Activated T-helper 2 cell treated with anti-CD3 and anti-CD28 coated beads, Interferon-gamma antibody, Interleukin-2, Interleukin-4, amounts not matched to agents 10 μg/mL and 5 μg/mL and 100 μg/mL, durations not matched to agents 14 hours and 24 hours and 36 hours (primary cell): ENCODE results near the gene ADAMTS18. TPM values are rescaled to one million over a fixed set of nuclear protein-coding genes. Genes with fewer than 3 reads are reported as not detected.

Experiments
- DNase-seq: peaks from one replicate; pipeline ENCODE4 v3.0.0; 2021; ENCODE audit warnings: low spot score
- H3K27ac Mint-ChIP-seq: one replicate; pipeline ENCODE4 v1.8.0; 2021; ENCODE audit warnings: mixed read lengths
- H3K27me3 Mint-ChIP-seq: one replicate; pipeline ENCODE4 v1.8.0; 2021; ENCODE audit warnings: low read depth, mixed read lengths
- H3K36me3 Mint-ChIP-seq: one replicate; pipeline ENCODE4 v1.8.0; 2021; ENCODE audit warnings: low read depth, mixed read lengths
- H3K4me1 Mint-ChIP-seq: one replicate; pipeline ENCODE4 v1.8.0; 2021; ENCODE audit warnings: low read depth, mixed read lengths
- H3K4me3 Mint-ChIP-seq: one replicate; pipeline ENCODE4 v1.8.0; 2021; ENCODE audit warnings: low read depth, mild to moderate bottlenecking, moderate library complexity, mixed read lengths
- H3K9me3 Mint-ChIP-seq: one replicate; pipeline ENCODE4 v1.8.0; 2021; ENCODE audit warnings: mixed read lengths
- intact Hi-C: fragments of 100-400 bp; cut with micrococcal nuclease; formaldehyde crosslinking; loops from one replicate; pipeline ENCODE4 v1.15.1; 2023
- total RNA-seq: library from RNA; stranded (reverse); gene quantifications from 2 replicates; pipeline ENCODE4 v1.2.3, GENCODE V29; 2022

The ADAMTS18 gene
- total RNA-seq, 1 donor from 2014 or later: not detected

- intact Hi-C loops: loop anchor here (1.0 kb wide), 2 partner anchors 140 to 348 kb away; no protein-coding TSS in a partner anchor
Measured at GRCh38 chr16:77236063-77236511, 198.7 kb downstream of the ADAMTS18 start.

GRCh38 chr16:77234611-77235010 is 200.2 kb downstream of the ADAMTS18 start:
- intact Hi-C loops: no loop called here
- H3K9me3 Mint-ChIP-seq: no peaks in the 10 kb centered on the region
- DNase-seq: no peak
- peaks cover 8% of the 10 kb centered on the region for H3K4me1 Mint-ChIP-seq
- H3K27ac Mint-ChIP-seq: no peak overlapping the region
- no peaks in the 10 kb centered on the region for H3K36me3 Mint-ChIP-seq
- peaks cover 8% of the 10 kb centered on the region for H3K27me3 Mint-ChIP-seq
- H3K4me3 Mint-ChIP-seq: no peak overlapping the region

More at GRCh38 chr16:77236063-77236511, 198.7 kb downstream of the ADAMTS18 start:
- H3K27me3 Mint-ChIP-seq: peaks cover 8% of the 10 kb centered on the region
- no peaks in the 10 kb centered on the region for H3K36me3 Mint-ChIP-seq
- H3K4me3 Mint-ChIP-seq: peak overlapping the region; percentile 3
- DNase-seq: peak; percentile 78
- H3K27ac Mint-ChIP-seq: no peak overlapping the region
- H3K9me3 Mint-ChIP-seq: no peaks in the 10 kb centered on the region
- peaks cover 8% of the 10 kb centered on the region for H3K4me1 Mint-ChIP-seq

- no peaks in the 10 kb centered on the region for H3K36me3 Mint-ChIP-seq
- intact Hi-C loops: no loop called here
- H3K27me3 Mint-ChIP-seq: peaks cover 8% of the 10 kb centered on the region
- no peaks in the 10 kb centered on the region for H3K9me3 Mint-ChIP-seq
- DNase-seq: no peak
- peaks cover 8% of the 10 kb centered on the region for H3K4me1 Mint-ChIP-seq
- H3K27ac Mint-ChIP-seq: no peak overlapping the region
- no peak overlapping the region for H3K4me3 Mint-ChIP-seq
Measured at GRCh38 chr16:77233799-77234519, 200.9 kb downstream of the ADAMTS18 start.

Other genes starting within 250 kb of the ADAMTS18 start
- 69.2 and 69.6 TPM in 2 replicates for gene MON1B, start 243.8 kb downstream of the ADAMTS18 start, total RNA-seq
- gene SYCE1L, start 235.6 kb downstream of the ADAMTS18 start, total RNA-seq: 5.4 and 6.2 TPM in 2 replicates